Activated CD4-positive, alpha-beta T cell treated with anti-CD3 and anti-CD28 coated beads, Interleukin-2, amount 10 ng/mL, durations not matched to agents 24 days and 14 days (primary cell): ENCODE data around the gene PACS2. TPM values are rescaled to one million over a fixed set of nuclear protein-coding genes. Genes with fewer than 3 reads are reported as not detected.

Experiments used
- DNase-seq: peaks from one replicate; pipeline ENCODE4 v3.0.0; 2022
- H3K27ac Mint-ChIP-seq: one replicate; pipeline ENCODE4 v1.8.0; 2022; ENCODE audit warnings: mild to moderate bottlenecking, mixed read lengths
- H3K27me3 Mint-ChIP-seq: one replicate; pipeline ENCODE4 v1.8.0; 2022; ENCODE audit warnings: mixed read lengths
- H3K36me3 Mint-ChIP-seq: one replicate; pipeline ENCODE4 v1.8.0; 2022; ENCODE audit warnings: low read depth, mild to moderate bottlenecking, mixed read lengths
- H3K4me1 Mint-ChIP-seq: one replicate; pipeline ENCODE4 v1.8.0; 2021; ENCODE audit warnings: mixed read lengths
- H3K4me3 Mint-ChIP-seq: one replicate; pipeline ENCODE4 v1.8.0; 2022; ENCODE audit warnings: mild to moderate bottlenecking, moderate library complexity, mixed read lengths
- H3K9me3 Mint-ChIP-seq: one replicate; pipeline ENCODE4 v1.8.0; 2021; ENCODE audit warnings: mixed read lengths
- intact Hi-C: fragments of 100-400 bp; cut with micrococcal nuclease; formaldehyde crosslinking; loops from one replicate; pipeline ENCODE4 v1.15.1; 2023
- total RNA-seq: library from RNA; stranded (reverse); gene quantifications from 2 replicates; pipeline ENCODE4 v1.2.3, GENCODE V29; 2022

PACS2 gene
- total RNA-seq, 1 donor from 2014 or later, result 33.9 TPM

GRCh38 chr14:105363847-105364708, 49.5 kb downstream of the PACS2 start:
- intact Hi-C loops, result no loop called here
- Mint-ChIP-seq H3K4me3 (no peak overlapping the region), H3K27me3 (peaks cover 9% of the 10 kb centered on the region), H3K4me1 (peaks cover 4% of the 10 kb centered on the region), H3K36me3 (no peaks in the 10 kb centered on the region), H3K27ac (no peak overlapping the region), H3K9me3 (no peaks in the 10 kb centered on the region)
- peak; percentile 74 for DNase-seq

- no peak overlapping the region for H3K4me3 Mint-ChIP-seq
- H3K9me3 Mint-ChIP-seq, result no peaks in the 10 kb centered on the region
- DNase-seq, result no peak
These were observed 50.6 kb downstream of the PACS2 start for GRCh38 chr14:105365101-105365500.

GRCh38 chr14:105365681-105366080, 51.1 kb downstream of the PACS2 start:
- H3K27ac Mint-ChIP-seq, result no peak overlapping the region
- no peaks in the 10 kb centered on the region for H3K36me3 Mint-ChIP-seq
- H3K4me3 Mint-ChIP-seq, result no peak overlapping the region
- peaks cover 5% of the 10 kb centered on the region for H3K4me1 Mint-ChIP-seq
- peaks cover 9% of the 10 kb centered on the region for H3K27me3 Mint-ChIP-seq
- intact Hi-C loops, result no loop called here
- H3K9me3 Mint-ChIP-seq, result no peaks in the 10 kb centered on the region
- DNase-seq, result no peak

More at GRCh38 chr14:105365101-105365500, 50.6 kb downstream of the PACS2 start:
- intact Hi-C loops, result no loop called here
- Mint-ChIP-seq H3K36me3 (no peaks in the 10 kb centered on the region), H3K27ac (no peak overlapping the region), H3K4me1 (peaks cover 4% of the 10 kb centered on the region), H3K27me3 (peaks cover 9% of the 10 kb centered on the region)

GRCh38 chr14:105366386-105367074, 52.0 kb downstream of the PACS2 start:
- intact Hi-C loops, result no loop called here
- H3K27me3 Mint-ChIP-seq, result peaks cover 9% of the 10 kb centered on the region
- H3K27ac Mint-ChIP-seq, result no peak overlapping the region
- no peaks in the 10 kb centered on the region for H3K9me3 Mint-ChIP-seq
- H3K4me1 Mint-ChIP-seq, result peaks cover 7% of the 10 kb centered on the region
- H3K4me3 Mint-ChIP-seq, result no peak overlapping the region
- DNase-seq, result no peak
- H3K36me3 Mint-ChIP-seq, result no peaks in the 10 kb centered on the region

- DNase-seq, result no peak
- Mint-ChIP-seq H3K36me3 (no peaks in the 10 kb centered on the region), H3K4me1 (peaks cover 7% of the 10 kb centered on the region), H3K9me3 (no peaks in the 10 kb centered on the region), H3K27ac (no peak overlapping the region), H3K4me3 (no peak overlapping the region), H3K27me3 (peaks cover 9% of the 10 kb centered on the region)
- intact Hi-C loops, result no loop called here
These were observed 52.8 kb downstream of the PACS2 start for GRCh38 chr14:105367116-105368031.

- Mint-ChIP-seq H3K27ac (no peak overlapping the region), H3K9me3 (no peaks in the 10 kb centered on the region), H3K4me1 (peaks cover 7% of the 10 kb centered on the region), H3K4me3 (no peak overlapping the region), H3K36me3 (no peaks in the 10 kb centered on the region), H3K27me3 (peaks cover 9% of the 10 kb centered on the region)
- no peak for DNase-seq
- intact Hi-C loops, result no loop called here
These were observed 53.5 kb downstream of the PACS2 start for GRCh38 chr14:105368032-105368417.

- Mint-ChIP-seq H3K27ac (no peak overlapping the region), H3K4me3 (no peak overlapping the region), H3K36me3 (no peaks in the 10 kb centered on the region), H3K4me1 (peaks cover 7% of the 10 kb centered on the region), H3K9me3 (no peaks in the 10 kb centered on the region), H3K27me3 (peaks cover 6% of the 10 kb centered on the region)
- DNase-seq, result no peak
- intact Hi-C loops, result no loop called here
These were observed 53.9 kb downstream of the PACS2 start for GRCh38 chr14:105368426-105368825.

- H3K27ac Mint-ChIP-seq, result no peak overlapping the region
- peaks cover 4% of the 10 kb centered on the region for H3K4me1 Mint-ChIP-seq
- no peak for DNase-seq
- no peaks in the 10 kb centered on the region for H3K36me3 Mint-ChIP-seq
- no peak overlapping the region for H3K4me3 Mint-ChIP-seq
- no peaks in the 10 kb centered on the region for H3K9me3 Mint-ChIP-seq
- no peaks in the 10 kb centered on the region for H3K27me3 Mint-ChIP-seq
- intact Hi-C loops, result no loop called here
These were observed 54.5 kb downstream of the PACS2 start for GRCh38 chr14:105368910-105369652.

- Mint-ChIP-seq H3K27me3 (no peaks in the 10 kb centered on the region), H3K4me3 (no peak overlapping the region), H3K27ac (no peak overlapping the region), H3K4me1 (peaks cover 4% of the 10 kb centered on the region), H3K36me3 (no peaks in the 10 kb centered on the region), H3K9me3 (no peaks in the 10 kb centered on the region)
- no peak for DNase-seq
- intact Hi-C loops, result loop anchor here (2.0 kb wide), 3 partner anchors 45 to 159 kb away; no protein-coding TSS in a partner anchor
These were observed 55.1 kb downstream of the PACS2 start for GRCh38 chr14:105369653-105370040.

GRCh38 chr14:105374389-105374788, 59.8 kb downstream of the PACS2 start:
- intact Hi-C loops, result no loop called here
- no peaks in the 10 kb centered on the region for H3K27me3 Mint-ChIP-seq

GRCh38 chr14:105375635-105376057, 61.1 kb downstream of the PACS2 start:
- Mint-ChIP-seq H3K4me1 (peaks cover 13% of the 10 kb centered on the region), H3K4me3 (peak overlapping the region; percentile 46), H3K27ac (peak overlapping the region; percentile 87), H3K9me3 (no peaks in the 10 kb centered on the region), H3K27me3 (no peaks in the 10 kb centered on the region), H3K36me3 (peaks cover 3% of the 10 kb centered on the region)
- peak; percentile 75 for DNase-seq
- intact Hi-C loops, result loop anchor here (1.0 kb wide), 1 partner anchor 116 kb away; the partner anchor contains the start of gene TEDC1

More at GRCh38 chr14:105374389-105374788, 59.8 kb downstream of the PACS2 start:
- Mint-ChIP-seq H3K27ac (no peak overlapping the region), H3K4me1 (peaks cover 13% of the 10 kb centered on the region), H3K36me3 (peaks cover 3% of the 10 kb centered on the region), H3K4me3 (no peak overlapping the region), H3K9me3 (no peaks in the 10 kb centered on the region)
- no peak for DNase-seq

- no peaks in the 10 kb centered on the region for H3K27me3 Mint-ChIP-seq
- intact Hi-C loops, result no loop called here
These were observed 62.2 kb downstream of the PACS2 start for GRCh38 chr14:105376521-105377440.

More at GRCh38 chr14:105376521-105377440, 62.2 kb downstream of the PACS2 start:
- H3K36me3 Mint-ChIP-seq, result peaks cover 3% of the 10 kb centered on the region
- no peak overlapping the region for H3K4me3 Mint-ChIP-seq
- H3K4me1 Mint-ChIP-seq, result peaks cover 9% of the 10 kb centered on the region
- H3K9me3 Mint-ChIP-seq, result no peaks in the 10 kb centered on the region
- no peak overlapping the region for H3K27ac Mint-ChIP-seq
- no peak for DNase-seq
